MM.1S (cell line): ENCODE results near the gene GHRL.

Experiments used
- CTCF ChIP-seq: fragments of 300-600 bp; sonication (generic); IDR thresholded peaks from 2 replicates; pipeline ENCODE4 v1.5.1; 2016; ENCODE audit warnings: antibody characterized with exemption, low read length, mixed read lengths
- EZH2 ChIP-seq: fragments of 300-600 bp; sonication (generic); optimal IDR thresholded peaks from 2 replicates; pipeline ENCODE3; 2017; ENCODE audit warnings: low read depth, mild to moderate bottlenecking, antibody characterized with exemption, low read length, mixed read lengths

GRCh38 chr3:10249833-10250232, 42.9 kb downstream of the GHRL start:
- no peak for TF ChIP-seq CTCF
- TF ChIP-seq EZH2: no peak
